HepG2 (cell line): ENCODE data around the gene RASAL1.

ENCODE experiments used
- MAFF ChIP-seq: IDR thresholded peaks from 2 replicates; pipeline ENCODE4 v1.6.1; 2011; ENCODE audit warnings: low read depth, low read length, improper control_type of control experiment
- ZNF20 ChIP-seq: sonication (generic); formaldehyde crosslinking; IDR thresholded peaks from 2 replicates; pipeline ENCODE4 v1.4.0; 2020; ENCODE audit warnings: mild to moderate bottlenecking, moderate library complexity, missing genetic modification reagents
- ZNF282 ChIP-seq: fragments of 450-650 bp; IDR thresholded peaks from 2 replicates; pipeline ENCODE4 v1.6.1; 2018; ENCODE audit not compliant: partially characterized antibody
- TF ChIP-seq, protein P1 (sequence below): sonication (generic); formaldehyde crosslinking; IDR thresholded peaks from 2 replicates; pipeline ENCODE4 v1.5.0; 2020; ENCODE audit warnings: mild to moderate bottlenecking, missing genetic modification reagents, moderate library complexity

DNA sequence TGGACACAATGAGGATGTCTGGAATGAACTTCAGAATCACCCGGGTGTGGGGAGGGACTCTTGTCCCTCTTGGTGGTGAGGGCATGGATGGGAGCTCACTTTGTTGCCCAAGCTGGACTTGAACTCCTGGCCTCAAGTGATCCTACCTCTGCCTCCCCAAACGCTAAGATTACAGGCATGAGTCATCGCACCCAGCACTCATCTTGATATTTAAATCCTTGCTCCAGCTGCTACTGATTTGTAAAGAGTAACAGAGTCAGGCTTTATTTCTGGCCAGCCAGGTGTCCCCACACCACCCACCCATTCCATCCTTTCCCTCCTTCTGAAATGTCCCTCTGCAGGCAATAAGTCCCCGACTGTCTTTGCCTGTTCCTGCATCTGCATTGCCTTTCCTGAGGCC is 44.8 kb upstream of the RASAL1 start:
- TF ChIP-seq ZNF282 = no peak
- TF ChIP-seq, protein P1, sequence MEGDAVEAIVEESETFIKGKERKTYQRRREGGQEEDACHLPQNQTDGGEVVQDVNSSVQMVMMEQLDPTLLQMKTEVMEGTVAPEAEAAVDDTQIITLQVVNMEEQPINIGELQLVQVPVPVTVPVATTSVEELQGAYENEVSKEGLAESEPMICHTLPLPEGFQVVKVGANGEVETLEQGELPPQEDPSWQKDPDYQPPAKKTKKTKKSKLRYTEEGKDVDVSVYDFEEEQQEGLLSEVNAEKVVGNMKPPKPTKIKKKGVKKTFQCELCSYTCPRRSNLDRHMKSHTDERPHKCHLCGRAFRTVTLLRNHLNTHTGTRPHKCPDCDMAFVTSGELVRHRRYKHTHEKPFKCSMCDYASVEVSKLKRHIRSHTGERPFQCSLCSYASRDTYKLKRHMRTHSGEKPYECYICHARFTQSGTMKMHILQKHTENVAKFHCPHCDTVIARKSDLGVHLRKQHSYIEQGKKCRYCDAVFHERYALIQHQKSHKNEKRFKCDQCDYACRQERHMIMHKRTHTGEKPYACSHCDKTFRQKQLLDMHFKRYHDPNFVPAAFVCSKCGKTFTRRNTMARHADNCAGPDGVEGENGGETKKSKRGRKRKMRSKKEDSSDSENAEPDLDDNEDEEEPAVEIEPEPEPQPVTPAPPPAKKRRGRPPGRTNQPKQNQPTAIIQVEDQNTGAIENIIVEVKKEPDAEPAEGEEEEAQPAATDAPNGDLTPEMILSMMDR (CRISPR knock-in tag) = no peak
- no peak for TF ChIP-seq ZNF20 (CRISPR knock-in tag)
- no peak for TF ChIP-seq MAFF
